Urinary bladder (tissue), 4 donors: ENCODE measurements around the gene RPL18. TPM values are rescaled to one million over a fixed set of nuclear protein-coding genes. Genes with fewer than 3 reads are reported as not detected.
A peak's percentile ranks its signal among the peaks of the same experiment; 100 is the strongest.

Experiments used
- DNase-seq: peaks from one replicate; pipeline ENCODE4 v3.0.0-alpha.2; 2015; ENCODE audit errors: extremely low spot score
- H3K27ac ChIP-seq: one replicate; pipeline ENCODE4 v1.5.1; 2013; ENCODE audit warnings: low read depth, mild to moderate bottlenecking, moderate library complexity
- H3K36me3 ChIP-seq: one replicate; pipeline ENCODE4 v1.6.1; 2013; ENCODE audit warnings: mild to moderate bottlenecking, moderate library complexity; ENCODE audit not compliant: insufficient read depth
- H3K4me1 ChIP-seq: one replicate; pipeline ENCODE4 v1.6.1; 2013; ENCODE audit warnings: mild to moderate bottlenecking, moderate library complexity; ENCODE audit not compliant: insufficient read depth
- H3K4me3 ChIP-seq: one replicate; pipeline ENCODE4 v1.5.1; 2013; ENCODE audit warnings: low read depth, low read length
- WGBS: extraction: QIAGEN DNeasy Blood & Tissue Kit; methylation state at CpG from one replicate; pipeline ENCODE4 v1.1.7; 2013; 5-methylcytosine and 5-hydroxymethylcytosine counted together
- polyA plus RNA-seq: library from polyadenylated mRNA; stranded (reverse); fragments of 200-250 nt; gene quantifications from one replicate; pipeline ENCODE4 v1.2.3, GENCODE V29; 2013
- total RNA-seq: library from RNA; depleted of rRNA; stranded (reverse); fragments of >200 nt; gene quantifications from one replicate; pipeline ENCODE4 v1.2.3, GENCODE V29; 2014
- donor health status: healthy with polysubstance abuse.
- donor health status: healthy.

Gene RPL18
- total and polyA plus RNA-seq, 2 donors, result 1,113 to 2,167 TPM

DNA sequence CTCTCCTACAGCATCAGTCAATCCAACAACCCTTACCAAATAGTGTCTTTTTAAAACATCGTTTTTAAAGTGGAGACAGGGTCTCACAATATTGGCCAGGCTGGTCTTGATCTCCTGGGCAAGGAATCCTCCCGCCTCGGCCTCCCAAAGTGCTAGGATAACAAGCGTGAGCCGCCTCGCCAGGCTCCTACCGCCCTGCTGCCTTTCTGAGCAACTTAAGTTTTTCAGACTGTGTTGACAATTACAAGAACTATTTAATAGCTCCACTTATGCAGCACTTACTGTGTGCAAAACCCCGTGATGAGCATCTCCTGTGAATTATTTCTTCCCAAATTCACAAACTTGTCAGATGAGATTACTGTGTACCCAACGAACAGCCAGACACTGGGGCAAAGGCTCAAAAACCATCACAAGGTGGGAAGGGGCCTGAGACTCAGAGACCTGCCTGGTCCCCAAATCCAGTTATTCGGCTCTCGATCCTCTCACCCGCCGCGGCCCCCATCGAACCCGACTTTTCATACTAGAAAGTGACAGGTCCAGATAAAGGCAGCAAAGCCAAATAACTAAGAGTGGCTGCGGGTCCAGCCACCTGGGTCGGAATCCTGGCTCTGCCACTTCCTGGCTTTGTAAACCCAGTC, 581 bp downstream of the RPL18 start:
- DNase-seq, result no peak
- Histone ChIP-seq H3K4me3 (peak overlapping the region; percentile 63), H3K36me3 (no peaks in the 10 kb centered on the region), H3K27ac (no peak overlapping the region), H3K4me1 (no peaks in the 10 kb centered on the region)
- 2% methylated on average over 18 of the region's 18 CpGs for WGBS

DNA sequence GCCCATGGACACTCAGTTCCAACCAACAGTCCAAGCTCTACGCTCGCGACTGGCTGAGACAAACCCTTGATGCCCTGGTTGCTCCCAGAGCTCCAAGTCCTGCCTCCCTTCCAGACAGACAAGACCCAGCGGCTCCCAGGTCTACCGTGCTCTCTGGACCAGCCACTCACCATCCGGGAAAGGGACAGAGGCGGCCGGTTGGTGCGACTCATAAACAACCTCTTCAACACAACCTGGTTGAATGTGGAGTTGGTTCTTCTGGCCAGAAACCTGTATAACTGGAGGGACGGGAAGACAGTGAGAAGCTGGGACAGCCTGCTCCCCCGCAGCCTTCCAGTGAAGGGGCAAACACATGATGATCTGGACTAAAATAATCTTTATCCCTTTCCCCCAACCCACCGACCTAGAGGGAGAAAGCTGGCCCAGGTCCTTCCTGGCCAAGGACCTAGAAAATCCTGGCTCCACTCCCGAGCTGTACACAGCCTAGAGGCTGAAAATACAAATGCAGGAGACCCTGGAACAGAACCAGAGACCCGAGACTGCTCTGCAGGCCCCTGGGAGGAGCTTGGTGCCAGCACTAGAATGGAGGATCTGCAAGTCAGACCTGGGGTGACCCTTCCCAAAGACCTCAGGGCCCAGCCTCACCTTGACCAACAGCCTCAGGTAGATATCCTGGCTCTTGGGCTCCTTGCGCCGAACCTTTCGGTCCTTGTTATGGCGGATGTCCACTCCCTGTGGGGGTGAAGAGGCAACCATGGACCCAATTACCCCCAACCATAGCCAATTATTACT, 1.6 kb downstream of the RPL18 start:
- 57% methylated on average over 18 of the region's 18 CpGs for WGBS
- Histone ChIP-seq H3K36me3 (no peaks in the 10 kb centered on the region), H3K4me3 (no peak overlapping the region), H3K27ac (no peak overlapping the region), H3K4me1 (no peaks in the 10 kb centered on the region)
- no peak for DNase-seq

DNA sequence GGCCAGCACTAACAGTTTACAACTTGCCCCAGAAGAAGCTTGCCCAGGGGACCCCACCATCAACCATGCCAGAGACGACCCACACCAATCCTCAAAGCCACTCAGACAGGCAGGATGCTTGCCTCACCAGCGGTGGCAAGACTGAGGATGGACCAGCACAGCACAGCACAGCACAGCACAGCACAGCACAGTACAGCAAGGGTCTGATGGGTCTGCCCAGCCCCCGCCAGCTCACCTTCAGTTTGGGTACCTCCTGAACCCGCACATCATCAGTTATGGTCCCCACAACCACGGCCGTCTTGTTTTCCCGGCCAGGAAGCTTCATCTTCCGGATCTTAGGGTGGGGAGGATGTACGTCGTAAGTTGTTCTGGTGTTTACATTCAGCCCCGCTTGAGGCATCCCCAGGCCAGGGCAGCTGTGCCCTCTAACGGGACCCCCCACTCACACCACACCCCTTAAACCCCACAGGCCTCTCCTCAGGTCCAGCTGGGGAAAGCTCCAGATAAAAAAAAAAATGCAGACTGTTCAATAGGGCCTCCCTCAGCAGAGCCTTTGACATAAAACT, 2.4 kb downstream of the RPL18 start:
- H3K4me1 ChIP-seq, result no peaks in the 10 kb centered on the region
- whole genome bisulfite sequencing, result 63% methylated on average over 12 of the region's 12 CpGs
- H3K4me3 ChIP-seq, result no peak overlapping the region
- no peak overlapping the region for H3K27ac ChIP-seq
- no peaks in the 10 kb centered on the region for H3K36me3 ChIP-seq
- DNase-seq, result no peak

DNA sequence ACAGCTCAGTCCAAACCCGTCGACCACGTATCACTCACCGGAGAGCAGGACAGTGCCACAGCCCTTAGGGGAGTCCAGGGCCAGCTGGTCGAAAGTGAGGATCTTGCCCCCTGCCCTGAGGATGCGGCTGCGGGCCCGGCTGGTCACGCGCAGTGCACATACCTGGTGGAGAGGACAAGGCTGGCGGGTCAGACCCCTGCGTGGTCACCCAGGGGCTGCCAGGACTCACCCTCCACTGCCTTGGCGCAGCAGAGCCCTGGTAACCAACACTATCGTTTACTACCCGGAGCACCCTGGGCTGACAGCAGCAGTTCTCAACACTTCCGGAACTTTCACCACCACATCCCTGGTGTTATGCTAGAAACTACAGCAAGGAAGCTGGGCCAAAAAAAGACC, 2.9 kb downstream of the RPL18 start:
- Histone ChIP-seq H3K4me1 (no peaks in the 10 kb centered on the region), H3K4me3 (no peak overlapping the region), H3K36me3 (no peaks in the 10 kb centered on the region), H3K27ac (no peak overlapping the region)
- 84% methylated on average over 16 of the region's 16 CpGs for WGBS
- no peak for DNase-seq

DNA sequence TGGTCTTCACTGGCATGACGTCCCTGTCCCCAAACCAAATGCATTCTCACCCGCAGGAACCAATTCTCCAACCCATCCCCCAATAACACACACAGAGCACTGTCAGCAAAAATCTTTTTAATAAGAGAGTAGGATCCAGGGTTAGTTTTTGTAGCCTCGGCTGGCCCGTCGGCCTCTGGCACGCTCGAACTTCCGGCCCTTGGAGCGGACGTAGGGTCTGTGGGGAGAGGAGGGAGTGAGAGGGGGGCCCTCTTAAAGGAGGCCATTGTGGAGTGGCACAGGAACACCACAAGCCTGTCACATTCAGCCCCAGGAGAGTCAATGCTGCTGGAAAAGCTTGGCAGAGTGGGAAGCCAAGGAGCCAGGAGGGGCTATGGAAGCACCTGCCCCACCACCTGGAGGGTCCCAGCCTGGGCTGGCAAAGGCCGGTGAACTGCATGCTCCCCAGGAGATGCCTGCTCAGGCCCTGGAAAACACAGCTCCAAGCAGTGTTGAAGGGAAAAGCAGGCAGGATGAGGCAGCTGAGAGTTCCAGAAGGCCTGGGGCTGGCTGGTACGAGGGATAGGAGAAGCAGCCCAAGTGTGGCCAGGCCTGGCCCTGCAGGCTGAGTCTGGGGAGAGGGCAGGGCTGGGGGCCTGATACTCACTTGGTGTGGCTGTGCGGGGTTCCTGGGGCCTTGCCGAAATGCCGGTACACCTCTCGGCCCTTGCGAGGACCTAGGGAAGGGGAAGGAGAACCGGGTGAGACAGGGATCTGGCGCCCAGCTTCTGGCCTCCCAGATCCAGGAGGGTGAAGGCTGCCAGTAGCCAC, 3.5 kb downstream of the RPL18 start:
- WGBS, result 69% methylated on average over 19 of the region's 19 CpGs
- Histone ChIP-seq H3K4me1 (no peaks in the 10 kb centered on the region), H3K27ac (no peak overlapping the region), H3K4me3 (no peak overlapping the region), H3K36me3 (no peaks in the 10 kb centered on the region)
- DNase-seq, result no peak

DNA sequence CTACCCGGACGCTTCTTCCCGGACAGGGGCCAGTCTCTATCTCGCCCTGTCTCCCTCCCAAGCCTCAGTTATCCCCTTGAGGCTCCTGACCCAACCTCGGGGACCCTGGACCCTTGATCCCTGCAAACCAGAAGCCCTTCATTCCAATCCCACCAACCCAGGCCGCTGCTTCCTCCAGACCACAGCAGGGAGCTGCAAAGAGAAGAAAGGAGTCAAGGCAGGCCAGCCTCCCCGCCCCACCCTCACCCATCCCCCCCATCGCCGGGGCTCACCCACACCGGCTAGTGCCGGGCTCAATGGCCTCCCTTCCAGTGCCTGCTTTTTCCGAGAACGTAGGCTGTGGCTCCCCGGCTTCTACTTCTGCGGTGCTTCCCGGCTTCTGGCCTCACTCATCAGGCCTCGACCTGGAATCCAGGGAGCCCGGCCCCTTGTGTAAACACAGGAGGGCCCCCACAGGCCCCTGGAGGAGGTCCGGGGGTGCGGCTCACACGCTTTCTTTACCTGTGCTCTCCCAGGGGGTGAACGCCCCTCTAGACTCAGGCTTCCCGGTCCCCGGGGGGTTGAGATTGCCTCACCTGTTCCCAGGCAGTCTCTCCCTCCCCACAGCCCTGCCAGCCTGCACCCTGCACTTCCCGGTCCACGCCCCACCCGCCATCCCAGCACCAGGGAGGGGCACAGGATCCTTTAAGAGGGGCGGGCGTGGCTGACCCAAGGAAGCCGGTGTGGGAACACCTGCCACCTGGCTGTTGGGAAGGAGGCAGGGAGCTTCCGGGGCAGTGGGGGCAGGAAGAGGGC, 4.3 kb downstream of the RPL18 start, which contains the start of gene FAM83E:
Gene FAM83E, minus strand, starts transcription at position 641 of the 795 bp plus-strand sequence. CDS start 1,704 bp downstream, outside the sequence.
- no peak for DNase-seq
- Histone ChIP-seq H3K4me1 (no peaks in the 10 kb centered on the region), H3K4me3 (no peak within 1 kb of the TSS), H3K36me3 (no peaks in the 10 kb centered on the region), H3K27ac (peak within 1 kb of the TSS; percentile 0)
- WGBS, result 40% methylated on average over 31 of the region's 31 CpGs

DNA sequence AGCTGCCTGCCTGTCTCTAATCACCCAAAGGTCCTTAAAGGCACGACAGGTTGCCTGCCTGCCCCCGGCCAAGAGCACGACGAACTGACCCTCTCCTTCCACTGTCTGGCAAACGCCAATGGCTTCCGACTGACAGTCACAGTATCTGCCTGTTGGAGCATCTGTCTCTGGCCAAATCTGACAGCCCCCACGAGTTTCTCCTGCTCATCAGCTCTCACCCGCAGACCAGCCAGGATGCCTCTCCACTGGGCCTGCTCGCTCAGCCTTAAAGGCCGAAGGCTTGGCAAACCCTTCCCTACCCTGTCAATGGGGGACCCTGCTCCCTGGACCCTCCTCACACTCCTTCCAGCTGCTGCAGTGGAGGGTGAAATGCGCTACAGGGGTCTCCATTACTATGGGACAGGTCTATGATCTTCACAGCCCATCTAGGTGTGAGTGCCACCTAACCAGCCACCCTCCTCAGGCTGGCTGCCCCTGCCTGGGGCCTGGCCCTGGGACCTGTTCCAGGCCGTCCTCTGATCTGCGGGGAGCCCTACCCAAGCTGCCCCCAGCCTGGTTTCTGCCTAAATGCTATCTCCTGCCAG, 5.0 kb downstream of the RPL18 start:
- WGBS, result 60% methylated on average over 13 of the region's 13 CpGs
- H3K4me1 ChIP-seq, result no peaks in the 10 kb centered on the region
- H3K4me3 ChIP-seq, result no peak overlapping the region
- no peak for DNase-seq
- peak overlapping the region; percentile 0 for H3K27ac ChIP-seq
- H3K36me3 ChIP-seq, result no peaks in the 10 kb centered on the region

DNA sequence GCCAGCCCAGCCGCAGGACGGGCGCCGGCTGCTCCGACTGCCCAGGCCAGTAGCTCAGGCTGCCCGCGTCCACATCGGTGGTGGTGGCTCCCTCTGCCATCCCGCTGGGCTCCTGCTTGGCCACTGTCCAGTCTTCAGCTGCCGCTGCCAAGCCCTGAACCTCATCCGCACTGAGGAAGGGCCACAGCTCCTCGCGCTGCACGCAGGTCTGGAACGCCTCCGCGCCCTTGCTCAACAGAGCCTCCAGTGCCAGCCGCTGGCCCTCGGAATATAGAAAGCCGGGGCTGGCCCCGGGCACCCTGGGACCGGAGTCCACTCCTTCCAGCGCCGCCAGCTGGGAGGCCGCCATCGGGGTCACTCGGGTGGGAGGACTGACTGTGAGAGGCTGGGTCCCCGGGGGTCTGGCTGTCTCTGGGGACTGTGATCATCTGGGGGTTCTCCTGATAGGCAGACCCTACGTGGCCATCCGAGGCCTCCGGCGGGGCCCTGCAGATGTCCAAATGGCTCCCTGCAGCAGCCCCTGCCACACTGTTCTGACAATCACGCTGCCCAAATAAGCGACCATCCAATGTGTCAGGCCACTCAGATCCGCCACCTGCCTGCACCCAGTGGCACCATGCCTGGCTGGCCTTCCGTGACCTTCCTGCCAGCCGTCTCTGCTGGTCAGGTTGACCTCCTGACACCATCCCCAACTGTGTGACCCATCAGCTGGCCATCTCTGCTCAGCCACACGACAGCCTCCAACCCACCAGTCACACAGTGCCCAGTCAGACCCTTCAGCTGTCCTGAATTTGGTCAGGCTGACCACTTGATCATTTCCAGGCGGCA, 5.7 kb downstream of the RPL18 start:
- 86% methylated on average over 39 of the region's 39 CpGs for WGBS
- Histone ChIP-seq H3K4me1 (no peaks in the 10 kb centered on the region), H3K36me3 (no peaks in the 10 kb centered on the region), H3K4me3 (no peak overlapping the region), H3K27ac (no peak overlapping the region)
- DNase-seq, result no peak

DNA sequence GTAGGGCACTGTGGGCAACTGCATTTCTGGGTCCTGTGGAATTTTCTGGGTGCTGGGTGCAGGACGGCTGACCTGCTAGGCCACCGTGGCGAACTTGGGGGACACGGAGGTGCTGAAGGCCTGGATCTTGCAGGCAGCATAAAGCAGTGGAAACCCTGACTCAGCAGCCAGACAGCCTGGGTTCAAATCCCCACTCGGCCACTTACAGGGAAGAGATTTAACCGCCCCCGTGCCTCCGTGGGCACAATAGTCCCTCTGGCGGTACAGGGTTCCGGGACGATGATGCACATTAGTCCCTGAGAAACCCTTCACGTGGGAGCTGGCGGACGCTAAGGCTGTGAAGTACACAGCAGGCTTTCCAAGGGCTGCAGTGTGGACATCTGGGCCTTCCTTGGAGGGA, 7.1 kb downstream of the RPL18 start:
- WGBS, result 91% methylated on average over 14 of the region's 14 CpGs
- no peak for DNase-seq

DNA sequence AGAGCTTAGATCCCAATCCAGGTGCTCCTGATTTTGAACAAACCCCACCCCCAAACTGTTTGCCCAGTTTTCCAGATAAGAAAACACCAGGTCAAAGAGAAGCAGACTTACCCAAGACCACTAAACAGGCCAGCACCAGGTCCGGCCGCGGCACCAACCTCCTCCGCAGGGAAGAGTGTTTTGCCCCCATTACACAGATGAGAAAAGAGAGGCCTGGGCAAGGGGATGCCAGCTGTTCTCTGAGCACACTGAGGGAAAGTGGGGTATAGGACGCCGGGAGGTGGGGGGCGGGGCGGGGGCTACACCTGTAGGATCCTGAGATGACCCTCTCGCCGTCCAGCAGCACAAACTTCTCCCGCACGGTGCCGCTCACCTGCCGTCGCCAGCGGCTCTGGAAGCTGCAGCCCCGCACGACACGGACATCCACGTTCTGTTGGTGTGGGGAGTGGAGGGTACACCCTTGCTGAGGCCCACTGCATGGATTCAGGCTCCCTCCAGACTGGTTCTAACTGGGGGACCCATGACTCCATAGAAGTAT, 9.3 kb downstream of the RPL18 start:
- no peaks in the 10 kb centered on the region for H3K36me3 ChIP-seq
- DNase-seq, result no peak
- 94% methylated on average over 20 of the region's 20 CpGs for WGBS
- H3K4me3 ChIP-seq, result no peak overlapping the region
- no peaks in the 10 kb centered on the region for H3K4me1 ChIP-seq
- H3K27ac ChIP-seq, result no peak overlapping the region

More for the DNA sequence above, 7.1 kb downstream of the RPL18 start:
- H3K27ac ChIP-seq, result no peak overlapping the region
- no peaks in the 10 kb centered on the region for H3K4me1 ChIP-seq
- H3K36me3 ChIP-seq, result no peaks in the 10 kb centered on the region
- H3K4me3 ChIP-seq, result no peak overlapping the region

DNA sequence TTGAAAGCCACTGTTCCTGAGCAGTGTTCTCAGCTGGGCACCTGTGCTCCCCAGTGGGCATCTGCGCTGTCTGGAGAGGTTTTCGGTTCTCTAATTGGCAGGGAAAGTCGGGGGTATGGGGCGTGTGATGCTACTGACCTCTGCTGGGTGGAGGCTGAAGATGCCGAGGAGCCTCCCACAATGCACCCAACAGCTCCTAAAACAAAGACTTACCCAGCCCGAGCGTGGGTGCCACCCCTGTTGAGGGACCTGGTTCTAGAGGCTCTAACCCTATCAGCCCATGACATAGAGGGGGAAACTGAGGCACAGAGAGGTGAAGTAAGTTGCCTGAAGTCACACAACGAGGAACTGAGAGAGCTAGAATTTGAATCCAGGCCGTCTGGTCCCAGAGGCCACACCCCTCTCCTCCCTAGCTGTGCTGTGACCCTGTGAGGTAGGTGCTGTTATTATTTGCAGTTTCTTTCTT, 10.1 kb downstream of the RPL18 start:
- Histone ChIP-seq H3K4me1 (no peaks in the 10 kb centered on the region), H3K27ac (no peak overlapping the region), H3K36me3 (no peaks in the 10 kb centered on the region), H3K4me3 (no peak overlapping the region)
- no peak for DNase-seq
- WGBS, result 15% methylated on average over 9 of the region's 9 CpGs

DNA sequence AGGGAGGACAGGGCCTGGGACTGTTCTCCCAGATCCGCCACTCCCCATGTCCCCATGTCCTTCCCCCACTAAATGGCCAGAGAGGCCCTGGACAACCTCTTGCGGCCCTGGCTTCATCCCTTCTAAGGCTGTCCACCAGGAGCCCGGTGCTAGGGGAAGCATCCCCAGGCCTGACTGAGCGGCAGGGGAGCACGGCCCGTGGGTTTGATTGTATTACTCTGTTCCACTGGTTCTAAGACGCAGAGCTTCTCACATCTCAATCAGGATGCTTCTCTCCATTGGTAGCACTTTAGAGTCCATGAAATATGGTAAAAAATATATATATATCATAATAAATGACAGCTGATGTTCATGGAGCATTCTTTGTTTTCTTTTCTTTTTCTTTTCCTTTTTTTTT, 11.6 kb downstream of the RPL18 start:
- Histone ChIP-seq H3K36me3 (no peaks in the 10 kb centered on the region), H3K4me1 (no peaks in the 10 kb centered on the region), H3K27ac (no peak overlapping the region), H3K4me3 (no peak overlapping the region)
- 83% methylated on average over 7 of the region's 7 CpGs for WGBS
- no peak for DNase-seq
